Cerebellar nuclear complex (tissue), 1 donor: ENCODE data around the gene ZNHIT1.
"Not testable (repeated sequence)": the region's sequence is repeated elsewhere in the genome, so short reads cannot be mapped to it uniquely, and the experiment has no call there.

Source experiments
- DNase-seq, 2 experiments: peaks; one replicate each; lab custom pipeline; 2025; lab: John Stamatoyannopoulos, UW

Gene ZNHIT1

GRCh38 chr7:101186844-101187428, 31.0 kb upstream of the ZNHIT1 start:
- DNase-seq, result no peak

GRCh38 chr7:101189109-101189508, 28.9 kb upstream of the ZNHIT1 start:
- no peak for DNase-seq

- DNase-seq, result no peak
Observed at GRCh38 chr7:101195884-101196283, 22.1 kb upstream of the ZNHIT1 start.

GRCh38 chr7:101197991-101198390, 20.0 kb upstream of the ZNHIT1 start:
- no peak for DNase-seq

GRCh38 chr7:101198476-101198875, 19.5 kb upstream of the ZNHIT1 start:
- no peak for DNase-seq

- not testable (repeated sequence) for DNase-seq
Observed at GRCh38 chr7:101199522-101199921, 18.4 kb upstream of the ZNHIT1 start.

GRCh38 chr7:101200504-101200861, 17.5 kb upstream of the ZNHIT1 start:
- DNase-seq, result no peak

- no peak for DNase-seq
Observed at GRCh38 chr7:101200862-101201599, 16.9 kb upstream of the ZNHIT1 start, which contains the start of gene MOGAT3. Gene MOGAT3 (minus strand): TSS chr7:101201036. CDS start chr7:101200854, 182 bp downstream.

- DNase-seq, result no peak
Observed at GRCh38 chr7:101201695-101202602, 16.0 kb upstream of the ZNHIT1 start.

- no peak for DNase-seq
Observed at GRCh38 chr7:101202603-101202918, 15.4 kb upstream of the ZNHIT1 start.

- DNase-seq, result not testable (repeated sequence)
Observed at GRCh38 chr7:101203740-101204738, 13.9 kb upstream of the ZNHIT1 start.

GRCh38 chr7:101205901-101206664, 11.9 kb upstream of the ZNHIT1 start:
- DNase-seq, result no peak

GRCh38 chr7:101206665-101207042, 11.3 kb upstream of the ZNHIT1 start:
- no peak for DNase-seq

GRCh38 chr7:101207459-101207858, 10.5 kb upstream of the ZNHIT1 start:
- DNase-seq, result no peak

- no peak for DNase-seq
Observed at GRCh38 chr7:101208794-101209193, 9.2 kb upstream of the ZNHIT1 start.

GRCh38 chr7:101210143-101210542, 7.8 kb upstream of the ZNHIT1 start:
- DNase-seq, result no peak

- DNase-seq, result no peak
Observed at GRCh38 chr7:101211501-101211900, 6.5 kb upstream of the ZNHIT1 start.

- no peak for DNase-seq
Observed at GRCh38 chr7:101212014-101212413, 6.0 kb upstream of the ZNHIT1 start.

- DNase-seq, result no peak
Observed at GRCh38 chr7:101216001-101216859, 1.7 kb upstream of the ZNHIT1 start.

GRCh38 chr7:101216860-101217387, 1.0 kb upstream of the ZNHIT1 start:
- no peak for DNase-seq
